ENCODE results near the gene CD1E.

The CD1E gene

DNA sequence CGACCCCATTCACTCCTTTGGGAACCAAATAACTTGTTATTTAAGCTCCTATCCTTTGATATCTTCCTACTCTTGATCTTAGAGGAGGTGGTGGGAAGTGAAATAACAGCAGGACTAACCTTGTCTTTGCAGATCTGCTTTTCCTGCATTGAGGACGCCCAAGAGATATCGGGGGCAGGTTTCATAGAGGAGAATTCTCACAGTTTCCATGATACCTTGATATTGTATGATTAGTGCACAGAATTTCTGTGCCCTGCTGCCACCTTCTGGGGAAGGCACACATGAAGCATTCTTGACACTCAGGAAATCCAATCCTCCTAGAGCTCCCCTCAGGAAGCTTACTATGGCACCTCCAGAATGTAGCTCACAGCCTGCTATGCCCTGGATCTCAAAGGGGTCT is 24.0 kb upstream of the CD1E start:
- Histone ChIP-seq H3K4ac (ENCODE audit: low read length) (no peak overlapping the region), H2BK12ac (ENCODE audit: low read length) (no peak overlapping the region), H3K9me3 (replicated peaks in 1 of 2; ENCODE audit: control insufficient read depth in 2 of 2, insufficient read depth in 1 of 2, low read depth in 1 of 2, low read length in 2 of 2) (no peaks in the 10 kb centered on the region), H3K4me3 (ENCODE audit: low read length in 2 of 2) (no peak overlapping the region), H3K79me1 (ENCODE audit: low read depth, low read length) (no peaks in the 10 kb centered on the region), H2AK5ac (ENCODE audit: low read depth, low read length) (no peak overlapping the region), H2BK120ac (ENCODE audit: low read depth, low read length) (no peak overlapping the region), H2BK5ac (ENCODE audit: low read length) (no peak overlapping the region), H3K36me3 (replicated peaks in 1 of 2; ENCODE audit: control insufficient read depth in 2 of 2, insufficient read depth in 2 of 2, low read length in 2 of 2) (no peaks in the 10 kb centered on the region), H3K14ac (ENCODE audit: low read length) (no peak overlapping the region), H3K18ac (ENCODE audit: low read length) (no peak overlapping the region), H3K27me3 (ENCODE audit: control insufficient read depth in 3 of 3, insufficient read depth in 3 of 3, low read depth in 1 of 3, low read length in 3 of 3) (no peaks in the 10 kb centered on the region), H2AFZ (ENCODE audit: low read length) (no peak overlapping the region), H3K23ac (ENCODE audit: low read depth, low read length, poor library complexity) (no peak overlapping the region), H3K4me1 (ENCODE audit: control insufficient read depth in 2 of 2, insufficient read depth in 1 of 2, low read depth in 1 of 2, low read length in 2 of 2) (no peaks in the 10 kb centered on the region), H3K27ac (replicated peaks; ENCODE audit: low read length) (no peak overlapping the region), H4K91ac (ENCODE audit: low read depth, low read length, poor library complexity) (no peak overlapping the region), H3K9ac (ENCODE audit: low read depth, low read length, poor library complexity) (no peak overlapping the region), H4K8ac (ENCODE audit: low read depth, low read length) (no peak overlapping the region), H3K4me2 (ENCODE audit: insufficient read depth, low read length, poor library complexity, severe bottlenecking) (no peak overlapping the region), H2BK15ac (ENCODE audit: low read length) (no peak overlapping the region)
- DNase-seq (ENCODE audit: low spot score): no peak
- no CpG with 5 or more reads among the region's 3 CpGs for WGBS, 2 donors (ENCODE audit: extremely low coverage in 2 of 2, insufficient read length in 2 of 2, insufficient replicate concordance in 1 of 2)

GRCh38 chr1:158330391-158331105 is 23.1 kb upstream of the CD1E start:
- Histone ChIP-seq H2BK12ac (ENCODE audit: low read length) (no peak overlapping the region), H2BK120ac (ENCODE audit: low read depth, low read length) (no peak overlapping the region), H3K4ac (ENCODE audit: low read length) (no peak overlapping the region), H3K9ac (ENCODE audit: low read depth, low read length, poor library complexity) (no peak overlapping the region), H2BK15ac (ENCODE audit: low read length) (no peak overlapping the region), H3K27me3 (ENCODE audit: control insufficient read depth in 3 of 3, insufficient read depth in 3 of 3, low read depth in 1 of 3, low read length in 3 of 3) (no peaks in the 10 kb centered on the region), H3K9me3 (replicated peaks in 1 of 2; ENCODE audit: control insufficient read depth in 2 of 2, insufficient read depth in 1 of 2, low read depth in 1 of 2, low read length in 2 of 2) (no peaks in the 10 kb centered on the region), H3K4me2 (ENCODE audit: insufficient read depth, low read length, poor library complexity, severe bottlenecking) (no peak overlapping the region), H2AK5ac (ENCODE audit: low read depth, low read length) (no peak overlapping the region), H3K4me3 (ENCODE audit: low read length in 2 of 2) (no peak overlapping the region), H3K18ac (ENCODE audit: low read length) (no peak overlapping the region), H3K14ac (ENCODE audit: low read length) (no peak overlapping the region), H2AFZ (ENCODE audit: low read length) (no peak overlapping the region), H3K23ac (ENCODE audit: low read depth, low read length, poor library complexity) (no peak overlapping the region), H3K79me1 (ENCODE audit: low read depth, low read length) (no peaks in the 10 kb centered on the region), H2BK5ac (ENCODE audit: low read length) (no peak overlapping the region), H3K36me3 (replicated peaks in 1 of 2; ENCODE audit: control insufficient read depth in 2 of 2, insufficient read depth in 2 of 2, low read length in 2 of 2) (no peaks in the 10 kb centered on the region), H3K4me1 (ENCODE audit: control insufficient read depth in 2 of 2, insufficient read depth in 1 of 2, low read depth in 1 of 2, low read length in 2 of 2) (no peaks in the 10 kb centered on the region), H3K27ac (replicated peaks; ENCODE audit: low read length) (no peak overlapping the region), H4K8ac (ENCODE audit: low read depth, low read length) (no peak overlapping the region), H4K91ac (ENCODE audit: low read depth, low read length, poor library complexity) (no peak overlapping the region)
- no CpG with 5 or more reads among the region's 11 CpGs for WGBS, 2 donors (ENCODE audit: extremely low coverage in 2 of 2, insufficient read length in 2 of 2, insufficient replicate concordance in 1 of 2)
- no peak for DNase-seq (ENCODE audit: low spot score)

DNA sequence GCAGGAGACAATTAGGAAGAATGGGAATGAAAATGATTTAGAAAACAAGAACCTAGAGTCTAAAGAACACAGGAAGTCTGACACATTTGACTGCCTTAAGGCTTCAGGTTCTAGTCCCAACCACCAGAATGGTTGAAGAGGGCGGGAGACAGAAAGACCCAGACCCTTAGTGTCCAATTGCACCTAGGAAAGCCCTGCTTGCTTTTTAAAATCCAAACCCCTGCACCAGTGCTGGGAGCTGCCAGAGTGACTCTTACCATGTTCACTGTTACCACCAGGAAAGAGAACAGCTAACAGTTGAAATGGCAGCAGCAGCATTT is 22.6 kb upstream of the CD1E start:
- Histone ChIP-seq H4K8ac (ENCODE audit: low read depth, low read length) (no peak overlapping the region), H2BK12ac (ENCODE audit: low read length) (no peak overlapping the region), H2AFZ (ENCODE audit: low read length) (no peak overlapping the region), H3K23ac (ENCODE audit: low read depth, low read length, poor library complexity) (no peak overlapping the region), H3K14ac (ENCODE audit: low read length) (no peak overlapping the region), H3K4me2 (ENCODE audit: insufficient read depth, low read length, poor library complexity, severe bottlenecking) (no peak overlapping the region), H3K4me1 (ENCODE audit: control insufficient read depth in 2 of 2, insufficient read depth in 1 of 2, low read depth in 1 of 2, low read length in 2 of 2) (no peaks in the 10 kb centered on the region), H3K4me3 (ENCODE audit: low read length in 2 of 2) (no peak overlapping the region), H3K18ac (ENCODE audit: low read length) (no peak overlapping the region), H3K4ac (ENCODE audit: low read length) (no peak overlapping the region), H3K79me1 (ENCODE audit: low read depth, low read length) (no peaks in the 10 kb centered on the region), H2BK15ac (ENCODE audit: low read length) (no peak overlapping the region), H2BK120ac (ENCODE audit: low read depth, low read length) (no peak overlapping the region), H2BK5ac (ENCODE audit: low read length) (no peak overlapping the region), H3K9ac (ENCODE audit: low read depth, low read length, poor library complexity) (no peak overlapping the region), H3K27ac (replicated peaks; ENCODE audit: low read length) (no peak overlapping the region), H3K9me3 (replicated peaks in 1 of 2; ENCODE audit: control insufficient read depth in 2 of 2, insufficient read depth in 1 of 2, low read depth in 1 of 2, low read length in 2 of 2) (no peaks in the 10 kb centered on the region), H4K91ac (ENCODE audit: low read depth, low read length, poor library complexity) (no peak overlapping the region), H2AK5ac (ENCODE audit: low read depth, low read length) (no peak overlapping the region), H3K27me3 (ENCODE audit: control insufficient read depth in 3 of 3, insufficient read depth in 3 of 3, low read depth in 1 of 3, low read length in 3 of 3) (no peaks in the 10 kb centered on the region), H3K36me3 (replicated peaks in 1 of 2; ENCODE audit: control insufficient read depth in 2 of 2, insufficient read depth in 2 of 2, low read length in 2 of 2) (no peaks in the 10 kb centered on the region)
- no CpG with 5 or more reads among the region's 1 CpG for WGBS, 2 donors (ENCODE audit: extremely low coverage in 2 of 2, insufficient read length in 2 of 2, insufficient replicate concordance in 1 of 2)
- DNase-seq (ENCODE audit: low spot score): no peak

GRCh38 chr1:158331481-158332150 is 22.1 kb upstream of the CD1E start, which contains the start of gene CD1B:
Gene CD1B, minus strand, starts transcription at chr1:158331531. Its CDS starts 108 bp downstream, at chr1:158331423.
- H3K18ac ChIP-seq (ENCODE audit: low read length): no peak within 1 kb of the TSS
- H3K9ac ChIP-seq (ENCODE audit: low read depth, low read length, poor library complexity): no peak within 1 kb of the TSS
- DNase-seq (ENCODE audit: low spot score): no peak
- no peaks in the 10 kb centered on the region for H3K9me3 ChIP-seq (replicated peaks in 1 of 2; ENCODE audit: control insufficient read depth in 2 of 2, insufficient read depth in 1 of 2, low read depth in 1 of 2, low read length in 2 of 2)
- no peak within 1 kb of the TSS for H3K27ac ChIP-seq (replicated peaks; ENCODE audit: low read length)
- H4K91ac ChIP-seq (ENCODE audit: low read depth, low read length, poor library complexity): no peak within 1 kb of the TSS
- H3K79me1 ChIP-seq (ENCODE audit: low read depth, low read length): no peaks in the 10 kb centered on the region
- H3K14ac ChIP-seq (ENCODE audit: low read length): no peak within 1 kb of the TSS
- no peaks in the 10 kb centered on the region for H3K4me1 ChIP-seq (ENCODE audit: control insufficient read depth in 2 of 2, insufficient read depth in 1 of 2, low read depth in 1 of 2, low read length in 2 of 2)
- H3K4me3 ChIP-seq (ENCODE audit: low read length in 2 of 2): no peak within 1 kb of the TSS
- no peak within 1 kb of the TSS for H2BK15ac ChIP-seq (ENCODE audit: low read length)
- H3K23ac ChIP-seq (ENCODE audit: low read depth, low read length, poor library complexity): no peak within 1 kb of the TSS
- H3K4me2 ChIP-seq (ENCODE audit: insufficient read depth, low read length, poor library complexity, severe bottlenecking): no peak within 1 kb of the TSS
- no peak within 1 kb of the TSS for H3K4ac ChIP-seq (ENCODE audit: low read length)
- no peak within 1 kb of the TSS for H2BK12ac ChIP-seq (ENCODE audit: low read length)
- no CpG with 5 or more reads among the region's 2 CpGs for WGBS, 2 donors (ENCODE audit: extremely low coverage in 2 of 2, insufficient read length in 2 of 2, insufficient replicate concordance in 1 of 2)
- no peaks in the 10 kb centered on the region for H3K27me3 ChIP-seq (ENCODE audit: control insufficient read depth in 3 of 3, insufficient read depth in 3 of 3, low read depth in 1 of 3, low read length in 3 of 3)
- H4K8ac ChIP-seq (ENCODE audit: low read depth, low read length): no peak within 1 kb of the TSS
- H3K36me3 ChIP-seq (replicated peaks in 1 of 2; ENCODE audit: control insufficient read depth in 2 of 2, insufficient read depth in 2 of 2, low read length in 2 of 2): no peaks in the 10 kb centered on the region
- H2BK120ac ChIP-seq (ENCODE audit: low read depth, low read length): no peak within 1 kb of the TSS
- no peak within 1 kb of the TSS for H2AK5ac ChIP-seq (ENCODE audit: low read depth, low read length)
- H2BK5ac ChIP-seq (ENCODE audit: low read length): no peak within 1 kb of the TSS
- no peak within 1 kb of the TSS for H2AFZ ChIP-seq (ENCODE audit: low read length)

Measured in neuronal stem cell (in vitro differentiated cells).